SK-N-SH (cell line): ENCODE results near the gene PTPN14.

Experiments
- CTCF ChIP-seq: fragments of 200-600 bp; sonication (generic); IDR thresholded peaks from 2 replicates; pipeline ENCODE4 v1.6.1; 2017; ENCODE audit warnings: antibody characterized with exemption, mild to moderate bottlenecking, moderate library complexity
- EP300 ChIP-seq, 2 experiments: IDR thresholded peaks; 2 replicates each; pipeline versions ENCODE4 v1.4.0 to v1.6.1; 2012; ENCODE audit warnings: borderline replicate concordance in 1 of 2, low read depth in 1 of 2, low read length in 1 of 2
- FOXM1 ChIP-seq: IDR thresholded peaks from 2 replicates; pipeline ENCODE4 v1.4.0; 2012; ENCODE audit warnings: low read depth, mild to moderate bottlenecking
- MXI1 ChIP-seq: IDR thresholded peaks from 2 replicates; pipeline ENCODE4 v1.6.1; 2012; ENCODE audit warnings: mild to moderate bottlenecking, low read depth, low read length, improper control_type of control experiment
- REST ChIP-seq: IDR thresholded peaks from 2 replicates; pipeline ENCODE4 v1.6.1; 2012; ENCODE audit warnings: mild to moderate bottlenecking, low read depth, low read length, moderate library complexity
- TAF1 ChIP-seq: IDR thresholded peaks from 2 replicates; pipeline ENCODE4 v1.6.1; 2012; ENCODE audit warnings: low read depth, mild to moderate bottlenecking, low read length, moderate library complexity, borderline replicate concordance
- ZBTB33 ChIP-seq: IDR thresholded peaks from 2 replicates; pipeline ENCODE4 v1.4.0; 2012; ENCODE audit warnings: low read depth, borderline replicate concordance

GRCh38 chr1:214389734-214390133, 161.7 kb downstream of the PTPN14 start:
- TF ChIP-seq CTCF = no peak
- no peak for TF ChIP-seq MXI1
- no peak for TF ChIP-seq EP300 (IDR thresholded peaks at IDR 0.05; ENCODE audit: borderline replicate concordance in 1 of 2, low read depth in 1 of 2, low read length in 1 of 2)
- no peak for TF ChIP-seq FOXM1
- no peak for TF ChIP-seq REST
- TF ChIP-seq TAF1 = no peak
- TF ChIP-seq ZBTB33 = no peak
